H1 (cell line): Measurements from ENCODE around the gene CACNA1C. TPM values are rescaled to one million over a fixed set of nuclear protein-coding genes. Genes with fewer than 3 reads are reported as not detected.

Experiments
- BACH1 ChIP-seq: IDR thresholded peaks from 2 replicates; pipeline ENCODE4 v1.6.1; 2012; ENCODE audit warnings: low read length, improper control_type of control experiment
- CEBPB ChIP-seq: IDR thresholded peaks from 2 replicates; pipeline ENCODE4 v1.6.1; 2012; ENCODE audit warnings: low read depth, low read length
- CHD7 ChIP-seq: fragments of 300-600 bp; sonication (generic); IDR thresholded peaks from 2 replicates; pipeline ENCODE4 v1.7.1; 2012; ENCODE audit warnings: low read length, moderate library complexity, mild to moderate bottlenecking, inconsistent platforms; ENCODE audit not compliant: insufficient replicate concordance
- SIRT6 ChIP-seq: IDR thresholded peaks from one replicate; pipeline ENCODE4 v1.7.1; 2012; ENCODE audit warnings: low read length, inconsistent platforms
- polyA plus RNA-seq, 7 experiments: library from polyadenylated mRNA; depleted of rRNA in 3 of 7; stranded (reverse) in 5 of 7; unstranded in 2 of 7; fragments of >200 nt in 5 of 7; fragments of 200-250 nt in 2 of 7; gene quantifications; 1 replicate in 5 of 7; 2 replicates in 1 of 7; 4 replicates in 1 of 7; pipeline versions ENCODE4 v1.2.1 to v1.2.3, GENCODE V29; 2011 to 2013; ENCODE audit warnings: missing spikeins in 2 of 7, mixed read lengths in 2 of 7
- total RNA-seq: library from RNA; stranded (reverse); fragmentation: NEBNext Ultra II Directional; extraction: Animal tissue kit (Norgen Biotek cat#: 25700); gene quantifications from 2 replicates; pipeline ENCODE4 v1.2.1, GENCODE V29; 2021

CACNA1C gene
- total and polyA plus RNA-seq, 2 of the 8 experiments (the other 6 are each of a cell fraction or from before 2014, with no cell fraction given), result 1.3 TPM

GRCh38 chr12:2258025-2258424 is 205.2 kb downstream of the CACNA1C start (continued):
- TF ChIP-seq CHD7 (no peak), SIRT6 (no peak), BACH1 (no peak), CEBPB (no peak)
